GM23248 (cell line): ENCODE data around the gene CPNE5. TPM values are rescaled to one million over a fixed set of nuclear protein-coding genes. Genes with fewer than 3 reads are reported as not detected.

ENCODE experiments used
- DNase-seq: peaks from one replicate; pipeline ENCODE4 v3.0.0-alpha.2; 2015
- H2AFZ ChIP-seq: fragments of 200-600 bp; sonication (generic); 2 replicates; pipeline ENCODE4 v1.6.1; 2016; ENCODE audit warnings: antibody characterized with exemption
- H3F3A ChIP-seq: fragments of 200-600 bp; sonication (generic); 2 replicates; pipeline ENCODE4 v1.6.1; 2016; ENCODE audit warnings: mild to moderate bottlenecking, antibody characterized with exemption, mixed run types; ENCODE audit not compliant: insufficient read depth
- H3K27ac ChIP-seq: fragments of 200-600 bp; sonication (generic); 2 replicates; pipeline ENCODE4 v1.5.1; 2016; ENCODE audit warnings: mild to moderate bottlenecking
- H3K27me3 ChIP-seq: fragments of 200-600 bp; sonication (generic); replicated peaks from 2 replicates; pipeline ENCODE4 v1.6.1; 2016; ENCODE audit warnings: mild to moderate bottlenecking; ENCODE audit not compliant: insufficient read depth
- H3K36me3 ChIP-seq: fragments of 200-600 bp; sonication (generic); 2 replicates; pipeline ENCODE4 v1.6.1; 2016; ENCODE audit warnings: low read depth, mild to moderate bottlenecking
- H3K4me1 ChIP-seq: fragments of 200-600 bp; sonication (generic); 2 replicates; pipeline ENCODE4 v1.6.1; 2016; ENCODE audit warnings: mild to moderate bottlenecking; ENCODE audit not compliant: insufficient read depth
- H3K4me2 ChIP-seq: fragments of 200-600 bp; sonication (generic); one replicate; pipeline ENCODE4 v1.6.1; 2016; ENCODE audit warnings: mild to moderate bottlenecking; ENCODE audit not compliant: unreplicated experiment
- H3K4me3 ChIP-seq: fragments of 200-600 bp; sonication (generic); 2 replicates; pipeline ENCODE4 v1.5.1; 2016; ENCODE audit warnings: mild to moderate bottlenecking
- H3K79me2 ChIP-seq: fragments of 200-600 bp; sonication (generic); 2 replicates; pipeline ENCODE4 v1.6.1; 2016; ENCODE audit warnings: mild to moderate bottlenecking; ENCODE audit not compliant: insufficient read depth
- H3K9ac ChIP-seq: fragments of 200-600 bp; sonication (generic); 2 replicates; pipeline ENCODE4 v1.6.1; 2016; ENCODE audit warnings: mild to moderate bottlenecking
- H3K9me2 ChIP-seq: fragments of 200-600 bp; sonication (generic); 2 replicates; pipeline ENCODE4 v1.6.1; 2016; ENCODE audit warnings: mixed run types, mild to moderate bottlenecking, moderate library complexity; ENCODE audit not compliant: insufficient read depth
- H3K9me3 ChIP-seq: fragments of 200-600 bp; sonication (generic); one replicate; pipeline ENCODE4 v1.6.1; 2017; ENCODE audit warnings: low read depth
- H4K20me1 ChIP-seq: fragments of 200-600 bp; sonication (generic); 2 replicates; pipeline ENCODE4 v1.6.0; 2016; ENCODE audit not compliant: insufficient read depth
- EZH2 ChIP-seq: fragments of 200-600 bp; sonication (generic); IDR thresholded peaks from 2 replicates; pipeline ENCODE4 v1.6.1; 2018; ENCODE audit warnings: antibody characterized with exemption, mild to moderate bottlenecking; ENCODE audit not compliant: insufficient read depth, poor library complexity, severe bottlenecking
- EZH2phosphoT487 ChIP-seq: fragments of 200-600 bp; sonication (generic); IDR thresholded peaks from 2 replicates; pipeline ENCODE4 v1.6.1; 2018; ENCODE audit warnings: antibody characterized with exemption, moderate library complexity, mild to moderate bottlenecking, low read depth; ENCODE audit not compliant: insufficient read depth
- WGBS, 2 experiments: methylation state at CpG; one replicate each; pipeline ENCODE4 v1.1.6; 2015 to 2017; ENCODE audit warnings: low lambda C conversion rate in 2 of 2, low coverage in 1 of 2; ENCODE audit errors: missing lambda C conversion rate in 2 of 2; 5-methylcytosine and 5-hydroxymethylcytosine counted together
- in situ Hi-C: fragments of 300-500 bp; cut with MboI; formaldehyde crosslinking; loops from 2 replicates; pipeline ENCODE4 v1.15.0; 2020
- polyA plus RNA-seq: library from polyadenylated mRNA; unstranded; fragments of >200 nt; fragmentation: Nextera tagmentation; extraction: Ambion mirVana; gene quantifications from 2 replicates; pipeline ENCODE4 v1.2.1, GENCODE V29; 2016
- total RNA-seq: library from RNA; depleted of rRNA; stranded (reverse); fragments of >200 nt; shearing (Covaris generic); gene quantifications from 2 replicates; pipeline ENCODE4 v1.2.3, GENCODE V29; 2014

The CPNE5 gene
- total and polyA plus RNA-seq, 2 experiments from 2014 or later, result 0.23 TPM; not detected in 1

- Histone ChIP-seq H3K27ac (no peak overlapping the region), H3K27me3 (no peaks in the 10 kb centered on the region), H4K20me1 (no peaks in the 10 kb centered on the region), H3K4me3 (no peak overlapping the region), H3K9ac (no peak overlapping the region), H3K4me1 (peaks cover 24% of the 10 kb centered on the region), H3K36me3 (no peaks in the 10 kb centered on the region), H3K79me2 (no peaks in the 10 kb centered on the region), H3K4me2 (no peak overlapping the region), H3F3A (no peaks in the 10 kb centered on the region; the same call in 1 of the 2 replicates), H3K9me2 (no peaks in the 10 kb centered on the region), H2AFZ (no peak overlapping the region), H3K9me3 (no peaks in the 10 kb centered on the region)
- no peak for DNase-seq
- TF ChIP-seq EZH2 (no peak), EZH2phosphoT487 (no peak)
- in situ Hi-C loops, result no loop called here
- WGBS, 2 experiments, result 94 to 96% methylated on average over 11 to 15 of the region's 15 CpGs
Observed at GRCh38 chr6:36730424-36731380, 108.5 kb downstream of the CPNE5 start.

- H3K4me3 ChIP-seq, result 0 out of 2 replicates have a peak overlapping the region, but pooled peaks have one; percentile 5
- H3K27me3 ChIP-seq, result no peaks in the 10 kb centered on the region
- H3K9me2 ChIP-seq, result no peaks in the 10 kb centered on the region
- in situ Hi-C loops, result loop anchor here (10.0 kb wide), 1 partner anchor 114 kb away; no protein-coding TSS in a partner anchor
- peak; percentile 58 for DNase-seq
- H3K36me3 ChIP-seq, result no peaks in the 10 kb centered on the region
- H3K9ac ChIP-seq, result no peak overlapping the region
- H3K9me3 ChIP-seq, result no peaks in the 10 kb centered on the region
- no peaks in the 10 kb centered on the region for H4K20me1 ChIP-seq
- TF ChIP-seq EZH2phosphoT487 (no peak), EZH2 (no peak)
- no peak overlapping the region for H3K4me2 ChIP-seq
- H3F3A ChIP-seq, result no peaks in the 10 kb centered on the region; the same call in 1 of the 2 replicates
- peak overlapping the region; percentile 2; the same call in 1 of the 2 replicates for H2AFZ ChIP-seq
- H3K79me2 ChIP-seq, result no peaks in the 10 kb centered on the region
- peaks cover 15% of the 10 kb centered on the region; the same call in 1 of the 2 replicates for H3K4me1 ChIP-seq
- H3K27ac ChIP-seq, result no peak overlapping the region
- 10 to 13% methylated on average over 3 of the region's 3 CpGs for WGBS, 2 experiments
Observed at GRCh38 chr6:36729161-36729524, 110.1 kb downstream of the CPNE5 start.

GRCh38 chr6:36728289-36729160 is 110.7 kb downstream of the CPNE5 start:
- Histone ChIP-seq H3K4me3 (no peak overlapping the region), H3K9me2 (no peaks in the 10 kb centered on the region), H3K4me1 (peaks cover 15% of the 10 kb centered on the region; the same call in 1 of the 2 replicates), H2AFZ (no peak overlapping the region; the same call in 1 of the 2 replicates), H3K9me3 (no peaks in the 10 kb centered on the region), H3K36me3 (no peaks in the 10 kb centered on the region), H3K27me3 (no peaks in the 10 kb centered on the region), H3K9ac (no peak overlapping the region), H3K4me2 (no peak overlapping the region), H3K79me2 (no peaks in the 10 kb centered on the region), H3F3A (no peaks in the 10 kb centered on the region; the same call in 1 of the 2 replicates), H4K20me1 (no peaks in the 10 kb centered on the region), H3K27ac (no peak overlapping the region)
- WGBS, 2 experiments, result 78 to 84% methylated on average over 11 of the region's 11 CpGs
- no peak for DNase-seq
- TF ChIP-seq EZH2, result no peak
- TF ChIP-seq EZH2phosphoT487, result no peak
- in situ Hi-C loops, result loop anchor here (10.0 kb wide), 1 partner anchor 114 kb away; no protein-coding TSS in a partner anchor

GRCh38 chr6:36727505-36728021 is 111.7 kb downstream of the CPNE5 start:
- 97 to 98% methylated on average over 7 of the region's 7 CpGs for WGBS, 2 experiments
- no peaks in the 10 kb centered on the region for H3K27me3 ChIP-seq
- no peak overlapping the region for H3K4me3 ChIP-seq
- H3K4me1 ChIP-seq, result peaks cover 15% of the 10 kb centered on the region; the same call in 1 of the 2 replicates
- in situ Hi-C loops, result loop anchor here (10.0 kb wide), 1 partner anchor 113 kb away; no protein-coding TSS in a partner anchor
- H3K4me2 ChIP-seq, result no peak overlapping the region
- no peaks in the 10 kb centered on the region; the same call in 1 of the 2 replicates for H3F3A ChIP-seq
- no peaks in the 10 kb centered on the region for H4K20me1 ChIP-seq
- H3K9ac ChIP-seq, result no peak overlapping the region
- no peaks in the 10 kb centered on the region for H3K9me2 ChIP-seq
- DNase-seq, result peak; percentile 20
- H3K9me3 ChIP-seq, result no peaks in the 10 kb centered on the region
- no peak overlapping the region for H3K27ac ChIP-seq
- no peaks in the 10 kb centered on the region for H3K36me3 ChIP-seq
- no peaks in the 10 kb centered on the region for H3K79me2 ChIP-seq
- H2AFZ ChIP-seq, result no peak overlapping the region
- TF ChIP-seq EZH2phosphoT487 (no peak), EZH2 (no peak)
